B cell (primary cell): Measurements from ENCODE around the gene SPATA20. TPM values are rescaled to one million over a fixed set of nuclear protein-coding genes. Genes with fewer than 3 reads are reported as not detected.

Source experiments
- ATAC-seq: fragments of 200-7000 bp; cut with Tn5 transposase; one replicate; pipeline ENCODE4 v1.10.0; 2021; ENCODE audit warnings: low read depth, mild to moderate bottlenecking, moderate number of reproducible peaks, moderate library complexity
- CTCF ChIA-PET: fragments of 350-600 bp; sonication (Branson Sonifier 250); formaldehyde crosslinking; loops from one replicate; lab custom pipeline; 2021; ENCODE audit warnings: antibody characterized with exemption, inconsistent platforms; lab: Charles Lee
- POLR2A ChIA-PET: fragments of 350-600 bp; sonication (Branson Sonifier 250); formaldehyde crosslinking; loops from one replicate; lab custom pipeline; 2021; ENCODE audit warnings: antibody characterized with exemption; lab: Charles Lee
- DNase-seq: peaks from one replicate; pipeline ENCODE4 v3.0.0; 2013
- H2AFZ ChIP-seq: 2 replicates; pipeline ENCODE4 v1.6.1; 2012; ENCODE audit warnings: mild to moderate bottlenecking, low read depth, low read length; ENCODE audit not compliant: insufficient read depth, poor library complexity, severe bottlenecking
- H3K27ac ChIP-seq, 2 donors: 1 replicate in 1 of 2; 2 replicates in 1 of 2; pipeline ENCODE4 v1.5.1; 2012 to 2013; ENCODE audit warnings: low read length in 2 of 2, mild to moderate bottlenecking in 2 of 2, moderate library complexity in 1 of 2
- H3K27me3 ChIP-seq, 4 experiments: fragments of 200-600 bp in 1 of 4; sonication (generic) in 1 of 4; replicated peaks in 1 of 4; 1 replicate in 2 of 4; 2 replicates in 2 of 4; pipeline versions ENCODE4 v1.6.1 to v1.7.0; 2013 to 2016; ENCODE audit warnings: low read length in 3 of 4, mild to moderate bottlenecking in 2 of 4, mixed read lengths in 1 of 4, moderate library complexity in 1 of 4; ENCODE audit not compliant: insufficient read depth in 4 of 4, control insufficient read depth in 3 of 4; ENCODE audit errors: control extremely low read depth in 1 of 4
- H3K36me3 ChIP-seq, 2 experiments: replicated peaks in 1 of 2; 1 replicate in 1 of 2; 2 replicates in 1 of 2; pipeline versions ENCODE4 v1.6.1 to v1.7.1; 2013; ENCODE audit warnings: low read length in 1 of 2; ENCODE audit not compliant: insufficient read depth in 2 of 2, control insufficient read depth in 1 of 2; ENCODE audit errors: control extremely low read depth in 1 of 2, extremely low read depth in 1 of 2
- H3K4me1 ChIP-seq, 2 donors: fragments of 200-600 bp in 1 of 2; sonication (generic) in 1 of 2; 1 replicate in 1 of 2; 2 replicates in 1 of 2; pipeline versions ENCODE4 v1.5.1 to v1.6.1; 2013 to 2017; ENCODE audit warnings: low read length in 2 of 2; ENCODE audit not compliant: control insufficient read depth in 2 of 2, insufficient read depth in 2 of 2
- H3K4me2 ChIP-seq: replicated peaks from 2 replicates; pipeline ENCODE3; 2012; ENCODE audit warnings: mild to moderate bottlenecking, low read depth, low read length; ENCODE audit not compliant: poor library complexity, severe bottlenecking
- H3K4me3 ChIP-seq, 5 experiments: fragments of 200-600 bp in 1 of 5; sonication (generic) in 1 of 5; 1 replicate in 3 of 5; 2 replicates in 2 of 5; pipeline versions ENCODE4 v1.5.1 to v1.7.0; 2011 to 2016; ENCODE audit warnings: low read length in 4 of 5, mild to moderate bottlenecking in 4 of 5, low read depth in 2 of 5, control low read depth in 1 of 5, moderate library complexity in 1 of 5; ENCODE audit not compliant: insufficient read depth in 1 of 5; ENCODE audit errors: control extremely low read depth in 1 of 5, extremely low read depth in 1 of 5
- H3K79me2 ChIP-seq: fragments of 200-600 bp; sonication (generic); one replicate; pipeline ENCODE4 v1.6.0; 2016; ENCODE audit warnings: low read length; ENCODE audit not compliant: control insufficient read depth, insufficient read depth
- H3K9ac ChIP-seq: fragments of 200-600 bp; sonication (generic); 2 replicates; pipeline ENCODE4 v1.6.1; 2017; ENCODE audit warnings: mild to moderate bottlenecking, low read length, moderate library complexity
- H3K9me3 ChIP-seq, 3 donors: one replicate each; pipeline versions ENCODE4 v1.6.1 to v1.7.1; 2013; ENCODE audit warnings: low read length in 2 of 3; ENCODE audit not compliant: control insufficient read depth in 2 of 3, insufficient read depth in 1 of 3; ENCODE audit errors: control extremely low read depth in 1 of 3
- H4K20me1 ChIP-seq: 2 replicates; pipeline ENCODE4 v1.6.0; 2012; ENCODE audit warnings: mild to moderate bottlenecking, low read length; ENCODE audit not compliant: insufficient read depth, control insufficient read depth, poor library complexity, severe bottlenecking
- H3K27ac Mint-ChIP-seq: one replicate; pipeline ENCODE4 v1.8.0; 2021; ENCODE audit warnings: mixed read lengths
- H3K27me3 Mint-ChIP-seq: one replicate; pipeline ENCODE4 v1.8.0; 2021; ENCODE audit warnings: mixed read lengths
- H3K4me1 Mint-ChIP-seq: one replicate; pipeline ENCODE4 v1.8.0; 2021; ENCODE audit warnings: mixed read lengths
- H3K4me3 Mint-ChIP-seq: one replicate; pipeline ENCODE4 v1.8.0; 2021; ENCODE audit warnings: mixed read lengths
- H3K9me3 Mint-ChIP-seq: one replicate; pipeline ENCODE4 v1.8.0; 2022; ENCODE audit warnings: mixed read lengths; ENCODE audit not compliant: insufficient read depth
- CTCF ChIP-seq: fragments of 200-600 bp; IDR thresholded peaks from one replicate; pipeline ENCODE4 v1.8.0; 2022; ENCODE audit warnings: antibody characterized with exemption, mild to moderate bottlenecking
- EZH2 ChIP-seq: IDR thresholded peaks from 2 replicates; pipeline ENCODE4 v1.6.1; 2012; ENCODE audit warnings: borderline replicate concordance, low read depth, mild to moderate bottlenecking, moderate library complexity, low read length; ENCODE audit not compliant: insufficient read depth, poor library complexity, severe bottlenecking
- WGBS: methylation state at CpG from one replicate; pipeline ENCODE4 v1.1.5; 2013; ENCODE audit warnings: missing lambda C conversion rate; ENCODE audit not compliant: insufficient coverage; 5-methylcytosine and 5-hydroxymethylcytosine counted together
- intact Hi-C: fragments of 100-400 bp; cut with micrococcal nuclease; formaldehyde crosslinking; loops from one replicate; pipeline ENCODE4 v1.10.0; 2022
- polyA plus RNA-seq: library from polyadenylated mRNA; depleted of rRNA; stranded (reverse); fragments of >200 nt; gene quantifications from 2 replicates; pipeline ENCODE4 v1.2.3, GENCODE V29; 2012
- total RNA-seq, 2 donors: library from RNA; stranded (reverse); fragments of 120-200 nt in 1 of 2; gene quantifications; 1 replicate in 1 of 2; 2 replicates in 1 of 2; pipeline versions ENCODE4 v1.2.3 to v1.2.4, GENCODE V29; 2013 to 2022

The SPATA20 gene
- total and polyA plus RNA-seq, 2 donors (not counting 1 experiment from before 2014, with no cell fraction given), result 61.7 to 68.5 TPM

- no peak for TF ChIP-seq CTCF
- TF ChIP-seq EZH2, result no peak
- DNase-seq (no peak), ATAC-seq (no peak)
- no peak overlapping the region for H2AFZ ChIP-seq
- peaks cover 7 to 11% of the 10 kb centered on the region in 2 donors for H3K4me1 ChIP-seq
- no peak overlapping the region for H3K27ac ChIP-seq
- no peak overlapping the region for H3K4me2 ChIP-seq
- Mint-ChIP-seq H3K4me3 (no peak overlapping the region), H3K27ac (no peak overlapping the region), H3K27me3 (no peaks in the 10 kb centered on the region), H3K4me1 (peaks cover 7% of the 10 kb centered on the region), H3K9me3 (no peaks in the 10 kb centered on the region)
- WGBS, result 99% methylated on average over 8 of the region's 8 CpGs
- no peak overlapping the region for H3K9ac ChIP-seq
- H3K36me3 ChIP-seq, result peaks cover 0 to 3% of the 10 kb centered on the region in 2 experiments
- H3K9me3 ChIP-seq, result no peaks in the 10 kb centered on the region
- no peaks in the 10 kb centered on the region for H3K79me2 ChIP-seq
- ChIA-PET CTCF (interaction anchor here (1.0 to 1.5 kb wide), 2 partner anchors 75 to 145 kb away, joined by 5 to 7 read pairs; no protein-coding TSS in a partner anchor), POLR2A (no interaction called here)
- H3K27me3 ChIP-seq, result peaks cover 0 to 9% (median 0%) of the 10 kb centered on the region in 4 experiments
- intact Hi-C loops, result no loop called here
- H3K4me3 ChIP-seq, result no peak overlapping the region
- H4K20me1 ChIP-seq, result no peaks in the 10 kb centered on the region
Observed at GRCh38 chr17:50551433-50551815, 4.5 kb downstream of the SPATA20 start.

- H3K9me3 Mint-ChIP-seq, result no peaks in the 10 kb centered on the region
- H3K27me3 Mint-ChIP-seq, result no peaks in the 10 kb centered on the region
- Histone ChIP-seq H3K4me3 (no peak overlapping the region), H4K20me1 (no peaks in the 10 kb centered on the region), H3K27me3 (peaks cover 0 to 11% (median 0%) of the 10 kb centered on the region in 4 experiments), H3K36me3 (peaks cover 0 to 3% of the 10 kb centered on the region in 2 experiments), H3K79me2 (no peaks in the 10 kb centered on the region), H3K4me1 (peaks cover 3 to 6% of the 10 kb centered on the region in 2 donors), H3K4me2 (no peak overlapping the region), H3K9ac (no peak overlapping the region), H3K9me3 (no peaks in the 10 kb centered on the region), H3K27ac (no peak overlapping the region), H2AFZ (no peak overlapping the region)
- WGBS, result 88% methylated on average over 10 of the region's 12 CpGs
- TF ChIP-seq CTCF, result no peak
- no peak for TF ChIP-seq EZH2
- H3K27ac Mint-ChIP-seq, result no peak overlapping the region
- POLR2A ChIA-PET, result no interaction called here
- intact Hi-C loops, result no loop called here
- ATAC-seq (no peak), DNase-seq (no peak)
- CTCF ChIA-PET, result no interaction called here
- peaks cover 4% of the 10 kb centered on the region for H3K4me1 Mint-ChIP-seq
- no peak overlapping the region for H3K4me3 Mint-ChIP-seq
Observed at GRCh38 chr17:50551884-50552283, 4.9 kb downstream of the SPATA20 start.
